Stimulated activated naive CD4-positive, alpha-beta T cell treated with Interleukin-2 at 50 U/mL for 16 hours (primary cell): ENCODE measurements around the gene HOXC9.

Experiments used
- DNase-seq: peaks from one replicate; lab custom pipeline; 2025; lab: John Stamatoyannopoulos, UW

HOXC9 gene

DNA sequence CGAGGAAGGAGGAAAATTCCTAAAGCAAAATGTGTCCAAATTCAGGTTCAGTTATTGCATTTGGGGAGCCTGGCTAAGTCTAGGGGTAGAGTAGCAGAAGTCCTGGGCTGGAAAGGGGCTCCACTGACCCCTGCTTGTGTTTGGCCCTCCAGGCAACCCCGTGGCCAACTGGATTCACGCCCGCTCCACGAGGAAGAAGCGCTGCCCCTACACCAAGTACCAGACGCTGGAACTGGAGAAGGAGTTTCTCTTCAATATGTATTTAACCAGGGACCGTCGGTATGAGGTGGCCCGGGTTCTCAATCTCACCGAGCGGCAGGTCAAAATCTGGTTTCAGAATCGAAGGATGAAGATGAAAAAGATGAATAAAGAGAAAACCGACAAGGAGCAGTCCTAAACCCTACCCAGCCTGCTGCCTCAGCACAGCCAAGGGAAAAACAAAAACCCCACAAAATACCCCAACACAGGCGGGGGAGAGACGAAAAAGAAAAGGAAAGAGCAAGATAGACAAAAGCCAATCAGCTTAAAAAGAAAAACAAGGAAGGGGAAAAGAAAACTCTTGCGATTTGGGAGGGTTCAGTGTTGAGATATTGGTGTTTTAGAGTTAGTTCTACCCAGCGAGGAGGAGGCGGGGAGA lies 2.4 kb downstream of the HOXC9 start:
- DNase-seq = no peak

DNA sequence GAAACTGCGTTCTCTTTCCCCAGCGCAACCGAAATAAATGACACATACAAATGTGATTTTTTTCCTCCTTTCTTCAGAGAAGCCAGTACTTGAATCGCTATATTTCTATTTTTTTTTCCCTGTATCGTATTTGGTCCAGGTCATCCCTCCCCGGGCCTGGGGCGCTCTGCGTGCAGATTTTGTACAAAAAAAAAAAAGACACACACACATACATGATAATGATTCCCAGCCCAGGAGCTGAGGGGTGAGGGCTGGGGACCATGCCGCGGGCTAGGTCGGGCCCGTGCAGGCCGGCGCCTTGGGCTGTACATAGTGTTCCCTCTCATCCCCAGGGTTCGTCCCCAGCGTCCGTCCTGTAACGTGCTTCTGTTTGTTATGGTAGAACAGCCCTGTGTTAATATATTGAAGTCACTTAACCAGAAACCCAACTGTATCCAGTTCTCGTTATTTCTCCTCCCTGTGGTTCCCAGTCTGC lies 3.0 kb downstream of the HOXC9 start:
- no peak for DNase-seq

DNA sequence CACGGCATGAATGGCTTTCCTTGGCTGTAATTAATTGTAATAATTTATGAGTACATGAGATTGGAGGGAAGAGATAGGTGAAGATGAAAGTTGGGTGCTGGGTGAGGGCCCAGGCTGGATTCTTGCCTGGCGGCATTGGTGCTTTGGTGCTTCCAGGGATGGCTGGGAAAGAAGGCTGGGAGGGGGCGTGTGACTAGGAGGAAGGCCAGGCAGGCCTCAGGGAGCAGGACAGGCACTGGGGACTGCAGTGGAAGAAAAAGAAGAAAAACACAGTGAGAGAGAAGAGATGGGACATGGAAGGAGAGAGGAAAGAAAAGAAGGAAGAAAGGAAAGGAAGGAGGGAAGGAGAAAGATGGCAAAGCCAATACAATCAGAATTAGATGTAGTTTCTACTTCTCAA lies 3.7 kb downstream of the HOXC9 start:
- no peak for DNase-seq

DNA sequence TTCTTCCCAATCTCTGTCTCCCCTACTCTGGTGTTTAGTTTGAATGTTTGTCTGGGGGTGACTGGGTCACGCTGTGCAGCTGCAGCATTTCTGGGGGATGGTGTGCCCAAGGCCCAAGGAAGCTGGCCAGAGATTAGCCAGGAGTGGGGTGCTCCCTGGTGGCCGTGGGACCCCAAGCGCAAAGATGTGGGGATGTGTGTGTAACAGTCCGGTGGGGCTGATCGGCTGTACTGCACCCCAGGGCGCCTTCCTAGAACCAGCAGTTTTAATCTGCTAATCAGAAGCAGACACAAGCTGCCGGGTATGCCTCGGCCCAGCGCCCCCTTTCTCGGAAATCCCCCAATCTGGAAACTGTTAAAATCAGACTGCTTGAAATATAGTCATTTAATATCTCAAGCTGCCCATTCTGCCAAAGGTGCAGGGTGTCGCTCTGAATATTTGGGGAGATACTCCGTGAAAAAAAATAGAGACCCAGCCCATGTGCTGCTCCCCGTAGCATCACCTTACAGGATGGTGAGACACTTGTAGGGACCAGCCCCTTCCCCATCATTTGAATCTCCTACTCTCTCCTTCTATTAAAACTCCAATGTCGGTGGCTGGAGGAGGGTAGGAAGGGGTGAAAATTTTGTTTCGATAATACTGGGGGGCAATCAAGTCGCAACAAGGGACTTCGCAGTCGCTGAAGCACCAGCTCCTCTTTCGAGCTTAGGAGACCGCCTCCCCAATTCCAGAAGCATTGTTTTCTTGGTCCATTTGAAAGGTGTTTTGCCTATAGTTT lies 4.3 kb downstream of the HOXC9 start:
- no peak for DNase-seq

DNA sequence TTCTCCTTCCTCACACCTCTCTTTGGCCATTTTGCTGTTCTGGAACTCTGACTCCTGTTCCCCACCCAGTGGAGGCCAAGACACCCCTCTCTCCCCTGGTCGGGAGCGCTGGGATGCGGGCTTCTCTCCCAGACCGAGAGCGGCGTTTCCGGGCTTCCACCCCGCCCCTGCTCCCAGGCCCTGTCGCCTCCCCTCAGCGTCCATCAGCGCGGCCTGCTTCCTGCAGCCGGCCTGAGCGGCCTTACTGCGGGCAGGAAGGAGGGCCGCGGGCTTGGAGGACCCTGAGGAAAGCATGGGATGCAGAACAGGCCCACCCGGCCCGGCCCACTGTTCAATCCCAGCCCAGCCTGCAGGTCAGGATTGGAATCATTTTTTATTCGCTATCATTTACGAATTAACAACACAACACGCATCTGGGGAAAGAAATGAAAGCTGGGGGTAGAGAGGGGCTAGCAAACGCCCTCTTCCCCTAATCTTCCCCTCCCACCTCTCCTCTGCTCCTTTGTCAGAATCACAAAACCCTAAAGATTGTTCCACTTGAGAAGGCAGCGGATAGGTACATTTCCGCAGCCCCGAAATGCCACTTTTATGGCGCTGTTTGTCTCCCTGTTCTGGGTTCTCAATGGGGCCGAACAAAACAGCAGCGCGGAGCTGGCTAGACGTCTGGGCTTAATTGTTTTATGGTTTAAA lies 5.0 kb downstream of the HOXC9 start:
- no peak for DNase-seq

DNA sequence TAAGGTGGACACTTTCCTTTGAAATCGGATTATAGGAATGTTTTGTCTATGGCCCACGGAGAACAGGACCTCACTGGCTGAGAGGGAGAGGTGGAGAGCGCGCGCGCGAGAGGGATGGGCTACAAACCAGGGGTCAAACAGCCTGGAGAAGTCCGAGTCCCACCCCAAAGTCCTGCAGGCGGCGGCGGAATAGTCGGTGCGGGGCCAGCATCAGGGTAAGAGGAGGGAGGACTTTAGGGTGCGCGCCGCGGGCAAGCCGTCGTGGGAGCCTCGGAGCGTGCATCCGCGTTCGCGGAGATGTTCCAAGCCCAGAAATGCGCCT lies 5.5 kb downstream of the HOXC9 start:
- DNase-seq = no peak

DNA sequence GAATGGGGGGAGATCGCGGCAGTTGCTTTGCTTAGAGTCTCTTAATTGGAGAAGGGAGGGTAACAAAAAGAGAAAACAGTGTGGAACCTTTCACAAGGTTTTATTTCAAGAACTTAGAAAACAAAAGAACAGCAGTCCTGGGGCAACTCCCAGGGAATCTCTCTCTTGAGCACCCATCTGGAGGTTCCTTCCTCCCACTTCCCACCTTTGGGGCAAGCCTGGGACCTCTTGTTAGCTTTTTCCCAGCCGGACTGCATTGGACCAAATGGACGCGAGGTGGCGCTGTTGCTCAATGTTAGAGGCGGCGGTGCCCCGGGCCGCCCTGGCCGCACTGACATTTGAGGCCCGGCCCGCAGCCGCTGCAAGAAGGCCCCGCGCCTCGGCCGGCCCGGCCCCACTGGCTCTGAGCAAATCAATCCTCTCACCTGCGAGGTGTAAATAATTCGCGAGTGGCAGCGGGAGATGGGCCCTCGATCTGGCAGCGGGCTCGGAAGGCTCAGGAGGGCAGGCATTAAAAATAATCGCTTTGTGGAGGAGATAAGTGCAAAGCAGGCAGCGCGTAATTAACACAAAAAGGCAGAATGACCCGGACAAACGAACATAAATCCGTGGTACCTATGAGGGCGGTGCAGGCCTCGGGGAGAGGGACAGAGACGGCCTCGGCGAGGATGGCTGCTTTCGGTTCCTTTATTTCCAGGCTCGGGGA lies 6.0 kb downstream of the HOXC9 start:
- DNase-seq = peak; percentile 78

DNA sequence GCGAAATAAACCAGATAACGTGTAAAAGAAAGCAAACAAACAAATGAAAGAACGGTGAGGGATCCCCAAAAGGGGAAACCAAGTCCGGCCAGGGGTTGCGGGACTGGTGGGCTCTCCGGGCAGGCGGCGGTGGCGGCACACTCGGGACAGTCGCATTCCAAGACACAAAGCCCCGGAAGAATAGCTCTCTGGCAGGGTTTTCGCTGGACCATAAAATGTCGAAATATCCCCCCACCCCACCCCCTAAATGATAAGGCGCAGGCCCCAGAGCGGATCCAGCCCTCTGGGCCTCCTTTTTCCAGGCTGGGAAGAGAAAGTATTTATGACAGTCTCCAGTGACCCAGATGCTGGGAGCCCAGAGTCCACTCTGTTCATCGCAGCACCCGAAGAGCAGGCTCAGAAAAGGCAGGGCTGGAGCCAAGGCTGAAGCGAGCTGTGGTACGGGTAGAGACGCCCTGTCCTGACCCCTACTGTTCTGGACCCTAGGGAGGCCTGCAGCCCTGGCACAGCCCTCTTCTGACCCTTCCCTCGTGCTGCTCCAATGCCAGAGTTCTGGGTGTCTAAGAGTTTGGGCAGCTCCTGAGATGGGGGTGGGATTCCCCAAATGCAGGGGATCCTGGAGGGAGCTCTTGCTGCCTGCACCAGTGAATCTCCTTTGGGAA lies 6.7 kb downstream of the HOXC9 start:
- DNase-seq = no peak

DNA sequence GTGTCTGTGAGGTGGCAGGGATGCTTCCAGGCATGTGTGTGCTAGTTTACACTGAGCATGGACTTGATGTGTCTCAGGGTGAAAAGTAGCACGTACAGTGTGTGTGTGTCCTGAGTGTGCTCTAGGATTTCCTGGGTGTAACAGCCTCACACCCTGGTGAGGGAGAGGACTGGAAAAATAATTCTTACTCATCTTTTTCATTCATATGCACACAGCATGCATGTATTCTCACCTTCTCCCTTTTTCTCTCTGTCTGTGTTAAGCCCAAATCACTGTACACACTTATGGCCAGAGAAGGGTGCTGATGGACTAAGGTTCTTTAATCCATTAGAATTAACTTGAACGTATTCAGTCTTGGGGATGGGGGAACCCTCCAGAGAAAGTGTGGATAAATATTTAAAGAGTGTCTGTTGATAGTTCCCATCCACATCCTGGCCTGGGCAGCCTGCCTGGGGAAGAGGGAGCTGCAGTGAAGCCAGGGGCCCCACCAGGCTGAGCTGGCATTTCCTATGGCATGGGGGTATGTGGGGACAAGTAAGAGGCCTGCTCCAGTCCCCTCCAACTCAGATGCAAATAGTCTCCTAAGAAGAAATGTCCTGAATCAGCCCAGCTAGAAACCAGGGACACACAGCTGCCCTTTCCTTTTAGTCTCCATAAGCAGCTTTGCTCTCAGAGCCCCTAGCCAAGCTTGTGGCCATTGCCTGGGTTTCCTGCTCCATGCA lies 7.7 kb downstream of the HOXC9 start:
- DNase-seq = no peak

DNA sequence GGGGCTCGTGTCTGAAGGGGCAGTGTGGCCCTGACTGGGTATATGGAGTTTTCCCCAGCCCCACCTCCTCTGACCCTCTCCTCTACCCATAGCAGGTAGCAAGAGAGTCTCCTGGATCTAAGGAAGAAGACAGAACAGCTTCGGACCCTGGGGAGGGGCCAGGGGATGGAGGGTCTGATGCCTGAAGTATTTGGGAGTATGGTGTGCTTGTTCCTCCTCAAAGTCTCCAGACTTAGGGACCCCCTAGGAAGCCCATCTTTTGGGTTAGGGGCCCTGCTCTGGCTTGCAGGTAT lies 8.2 kb downstream of the HOXC9 start:
- DNase-seq = no peak

DNA sequence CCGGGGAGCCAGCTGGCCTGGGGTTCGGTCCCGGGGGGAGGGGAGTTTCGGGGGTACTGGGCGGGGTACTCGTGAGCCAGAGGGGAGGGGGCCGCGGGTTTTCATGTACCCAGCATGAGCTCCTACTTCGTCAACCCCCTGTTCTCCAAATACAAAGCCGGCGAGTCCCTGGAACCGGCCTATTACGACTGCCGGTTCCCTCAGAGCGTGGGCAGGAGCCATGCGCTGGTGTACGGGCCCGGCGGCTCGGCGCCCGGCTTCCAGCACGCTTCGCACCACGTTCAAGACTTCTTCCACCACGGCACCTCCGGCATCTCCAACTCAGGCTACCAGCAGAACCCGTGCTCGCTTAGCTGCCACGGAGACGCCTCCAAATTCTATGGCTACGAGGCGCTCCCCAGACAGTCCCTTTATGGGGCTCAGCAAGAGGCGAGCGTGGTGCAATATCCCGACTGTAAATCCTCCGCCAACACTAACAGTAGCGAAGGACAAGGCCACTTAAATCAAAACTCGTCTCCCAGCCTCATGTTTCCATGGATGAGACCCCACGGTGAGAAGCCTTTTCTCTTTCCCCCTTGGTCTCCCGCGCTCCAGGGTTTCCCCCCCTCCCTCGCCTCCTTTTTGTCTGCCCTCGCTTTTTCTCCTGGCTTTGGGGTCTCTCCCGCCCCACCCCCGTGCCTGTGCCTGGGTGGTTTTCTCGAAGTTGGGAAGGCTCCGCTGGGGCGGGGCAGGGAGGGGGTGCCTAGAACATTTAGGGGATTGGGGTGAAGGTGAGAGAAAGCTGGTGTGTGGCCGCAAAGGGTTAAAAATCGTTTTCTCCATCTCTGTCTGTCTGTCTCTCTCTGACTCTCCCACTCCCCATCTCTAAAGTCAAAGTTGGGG lies 9.5 kb downstream of the HOXC9 start:
- DNase-seq = no peak

DNA sequence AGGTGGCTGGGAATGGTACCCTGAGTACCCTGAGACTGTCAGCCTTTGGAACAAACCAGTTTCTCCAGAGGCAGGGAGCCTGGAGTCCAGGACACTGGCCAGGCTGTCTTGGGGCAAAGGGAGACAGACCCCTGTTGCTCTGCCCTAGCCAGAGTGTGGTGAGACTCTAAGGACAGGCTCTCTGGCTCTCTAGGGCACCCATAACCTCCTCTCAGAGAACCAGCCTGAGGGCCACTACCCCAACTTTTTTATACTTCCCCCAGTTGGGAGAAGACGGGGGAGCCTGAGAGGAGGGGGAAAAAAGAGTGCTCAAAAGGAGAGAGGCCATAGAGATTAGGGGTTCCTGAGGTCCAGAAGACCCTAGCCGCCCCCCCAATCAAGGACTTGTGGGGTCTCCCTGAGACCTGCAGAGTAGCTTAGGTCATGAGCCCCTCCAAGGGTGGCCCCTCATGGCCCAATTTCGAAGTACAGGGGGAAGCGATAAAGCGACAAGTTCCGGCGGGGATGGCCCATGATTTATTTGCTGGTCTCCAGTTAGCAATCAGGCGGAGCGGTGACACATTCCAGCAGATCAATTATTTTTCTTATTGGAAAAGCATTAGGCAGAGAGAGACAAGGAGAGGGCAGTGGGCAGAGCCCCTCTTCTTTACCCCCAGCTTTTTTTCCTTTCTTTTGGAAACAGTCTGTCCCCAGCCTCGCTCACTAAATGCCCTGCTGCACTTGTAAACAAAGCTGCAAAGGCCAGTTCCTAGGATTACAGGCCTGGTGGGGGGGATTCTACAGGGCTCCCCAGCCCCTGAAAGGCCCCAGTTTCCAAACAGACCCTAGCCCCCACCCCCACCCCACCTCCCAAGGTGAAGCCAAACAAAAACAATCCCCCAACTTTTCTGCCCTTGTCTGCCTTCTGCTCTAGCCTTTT lies 10.4 kb downstream of the HOXC9 start:
- no peak for DNase-seq

DNA sequence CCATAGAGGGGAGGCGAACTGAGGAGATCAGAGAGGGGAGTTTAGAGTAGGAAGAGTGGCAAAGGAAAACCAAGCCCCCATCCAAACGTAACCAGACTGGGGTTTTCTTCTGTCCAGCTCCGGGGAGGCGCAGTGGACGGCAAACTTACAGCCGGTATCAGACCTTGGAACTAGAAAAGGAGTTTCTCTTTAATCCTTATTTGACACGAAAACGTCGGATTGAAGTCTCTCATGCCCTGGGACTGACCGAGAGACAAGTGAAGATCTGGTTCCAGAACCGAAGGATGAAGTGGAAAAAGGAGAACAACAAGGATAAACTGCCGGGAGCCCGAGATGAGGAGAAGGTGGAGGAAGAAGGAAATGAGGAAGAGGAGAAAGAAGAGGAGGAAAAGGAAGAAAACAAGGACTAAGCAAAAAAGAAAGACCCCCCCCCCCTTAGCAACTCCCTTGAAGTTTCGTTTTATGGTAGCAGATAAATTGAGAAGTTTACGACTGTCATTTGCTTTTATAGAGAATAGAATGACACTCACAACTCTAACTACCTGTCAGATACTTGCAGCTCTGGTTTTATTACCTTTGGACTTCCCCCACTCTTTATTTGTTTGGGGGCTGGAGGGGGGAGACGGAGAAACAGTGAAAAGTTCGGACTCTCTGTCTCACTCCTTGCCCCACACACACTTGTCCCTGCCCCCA lies 11.2 kb downstream of the HOXC9 start:
- DNase-seq = no peak

DNA sequence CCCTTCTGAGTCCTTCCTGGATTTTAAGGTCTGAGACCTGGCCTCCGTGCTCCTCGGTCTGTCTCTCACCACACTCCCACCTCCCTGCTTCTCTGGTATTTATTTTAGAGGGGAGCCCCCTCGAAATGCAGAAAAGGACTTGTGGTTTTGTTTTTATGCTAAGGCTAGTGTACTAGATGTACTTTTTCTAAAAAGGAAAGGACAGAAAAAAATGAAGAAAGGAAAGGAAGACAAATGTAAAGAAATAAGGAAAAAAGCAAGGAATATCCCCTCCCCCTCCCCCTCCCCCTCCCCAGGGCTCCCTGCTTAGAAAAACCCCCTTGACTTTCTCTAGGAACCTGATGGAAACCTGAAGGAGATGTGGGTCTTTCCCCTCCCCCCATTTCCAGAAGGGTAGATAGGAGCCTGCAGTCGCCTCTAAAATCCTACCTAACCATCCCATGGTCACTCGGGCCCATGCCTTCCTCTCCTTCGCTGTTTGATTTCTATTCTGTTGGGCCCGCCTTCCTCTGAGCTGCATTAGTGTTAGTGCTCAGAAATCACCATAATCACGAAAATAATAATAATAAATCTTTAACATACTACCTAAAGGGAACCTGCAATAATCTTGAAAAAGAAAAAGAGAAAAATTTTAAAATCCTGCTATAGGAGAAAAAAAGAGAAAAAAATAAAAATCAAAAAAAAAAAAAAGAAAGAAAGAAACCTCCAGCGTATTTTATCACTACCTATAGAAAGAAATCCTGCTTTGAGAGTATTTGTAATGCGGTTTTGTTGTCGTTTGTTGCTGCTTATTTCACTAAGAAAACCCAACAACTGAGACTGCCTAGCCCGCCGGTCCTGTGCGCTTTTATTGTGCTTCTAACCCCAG lies 11.9 kb downstream of the HOXC9 start:
- no peak for DNase-seq

DNA sequence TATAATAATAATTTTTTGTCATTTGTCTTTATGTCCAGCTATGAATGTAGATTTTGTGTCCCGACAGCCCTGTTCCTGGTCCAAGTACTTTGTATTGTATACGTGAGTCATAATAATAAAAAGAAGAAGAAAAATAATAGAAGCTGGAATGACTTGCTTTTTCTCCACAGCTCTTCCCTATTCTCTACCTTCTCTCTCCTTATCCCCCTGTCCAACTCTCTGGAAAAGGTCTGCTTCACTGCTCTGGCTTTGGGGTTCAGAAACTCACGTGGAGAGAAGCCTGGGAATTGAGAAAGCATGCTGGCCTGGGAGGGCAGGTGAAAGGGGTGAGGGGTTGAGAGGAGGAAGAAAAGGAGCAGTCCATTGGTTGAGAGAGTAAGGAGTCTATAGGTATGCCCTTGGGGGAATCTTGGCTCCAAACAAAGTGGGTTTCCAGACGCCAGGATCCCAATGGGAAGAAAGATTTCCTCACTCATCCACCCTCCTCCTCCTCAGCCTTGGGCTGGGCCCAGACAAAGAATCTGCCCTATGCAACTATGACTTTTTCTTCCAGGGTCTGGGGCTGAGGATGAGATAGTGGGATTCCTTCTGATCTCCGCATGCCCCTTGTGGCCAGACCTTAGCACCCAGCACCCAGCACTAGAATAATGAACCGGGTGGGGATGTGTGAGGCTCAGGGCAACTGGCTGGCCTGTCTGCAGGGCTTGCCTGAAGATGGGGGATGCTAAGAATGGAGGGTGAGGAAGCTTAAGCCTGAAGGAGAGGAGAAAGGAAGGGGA lies 12.9 kb downstream of the HOXC9 start:
- DNase-seq = no peak

DNA sequence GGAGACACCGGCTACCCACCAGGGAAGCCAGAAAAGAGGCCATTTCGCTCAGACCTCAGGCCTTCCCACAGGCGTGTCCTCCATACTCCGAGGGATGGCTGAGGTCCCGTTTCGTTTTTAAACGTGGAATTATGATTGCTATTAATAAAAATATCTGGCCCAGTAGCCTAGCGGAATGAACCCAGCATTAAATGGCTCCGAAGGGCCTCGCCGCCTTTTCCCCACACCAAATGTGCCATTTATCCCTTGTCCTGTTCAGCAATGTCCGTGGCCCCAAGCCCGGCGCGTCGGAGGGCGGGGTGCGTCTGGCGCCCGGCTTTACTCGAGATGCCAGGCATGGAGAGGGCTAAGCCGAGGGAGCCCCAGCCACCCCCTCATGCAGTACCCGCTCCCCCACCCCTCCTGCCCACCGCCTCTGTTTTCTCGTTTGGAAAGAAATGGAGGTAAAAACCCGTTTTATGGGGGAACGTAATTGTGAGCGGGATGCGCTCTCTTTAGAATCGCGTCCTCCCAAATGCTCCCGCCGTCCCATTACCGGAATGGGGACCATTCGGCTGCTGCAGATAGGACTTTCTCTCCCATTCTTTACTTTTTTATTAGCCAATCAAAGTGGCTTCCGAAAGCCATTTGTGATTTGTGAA lies 14.5 kb downstream of the HOXC9 start:
- no peak for DNase-seq
